Fibroblast of skin of left quadriceps (primary cell): Measurements from ENCODE around the gene KIF20B.
"Not testable (repeated sequence)": the region's sequence is repeated elsewhere in the genome, so short reads cannot be mapped to it uniquely, and the experiment has no call there.

Experiments used
- DNase-seq, 2 experiments: peaks; one replicate each; pipeline ENCODE4 v3.0.0-alpha.2; 2013; ENCODE audit warnings: low read depth in 2 of 2

KIF20B gene

GRCh38 chr10:89773081-89773480, 71.7 kb downstream of the KIF20B start:
- DNase-seq: no peak

- DNase-seq: no peak
These were observed 75.3 kb downstream of the KIF20B start for GRCh38 chr10:89776665-89777064.

- DNase-seq: no peak
These were observed 81.1 kb downstream of the KIF20B start for GRCh38 chr10:89782470-89782869.

GRCh38 chr10:89783406-89783805, 82.0 kb downstream of the KIF20B start:
- peak in 1 of 2 experiments; percentile 6 for DNase-seq

- DNase-seq: no peak
These were observed 83.7 kb downstream of the KIF20B start for GRCh38 chr10:89785095-89785494.

GRCh38 chr10:89789188-89789877, 87.9 kb downstream of the KIF20B start:
- DNase-seq: no peak

GRCh38 chr10:89792187-89792586, 90.8 kb downstream of the KIF20B start:
- DNase-seq: no peak

GRCh38 chr10:89793649-89794254, 92.4 kb downstream of the KIF20B start:
- peak; percentile 53 to 57 for DNase-seq

GRCh38 chr10:89795840-89796239, 94.5 kb downstream of the KIF20B start:
- no peak for DNase-seq

GRCh38 chr10:89798092-89798491, 96.7 kb downstream of the KIF20B start:
- DNase-seq: no peak

- DNase-seq: no peak
These were observed 98.2 kb downstream of the KIF20B start for GRCh38 chr10:89799573-89799972.

- DNase-seq: no peak
These were observed 104.2 kb downstream of the KIF20B start for GRCh38 chr10:89805599-89806013.

GRCh38 chr10:89808842-89809241, 107.5 kb downstream of the KIF20B start:
- DNase-seq: no peak

GRCh38 chr10:89809766-89810165, 108.4 kb downstream of the KIF20B start:
- DNase-seq: no peak

- DNase-seq: no peak
These were observed 109.6 kb downstream of the KIF20B start for GRCh38 chr10:89810908-89811525.

GRCh38 chr10:89813546-89813945, 112.2 kb downstream of the KIF20B start:
- no peak for DNase-seq

GRCh38 chr10:89814278-89814677, 112.9 kb downstream of the KIF20B start:
- DNase-seq: no peak

- DNase-seq: no peak
These were observed 113.9 kb downstream of the KIF20B start for GRCh38 chr10:89815049-89815853.

- not testable (repeated sequence) for DNase-seq
These were observed 117.6 kb downstream of the KIF20B start for GRCh38 chr10:89819008-89819407.
